Measurements from ENCODE around the gene RPEL1. TPM values are rescaled to one million over a fixed set of nuclear protein-coding genes. Genes with fewer than 3 reads are reported as not detected.
"Not testable (repeated sequence)": the region's sequence is repeated elsewhere in the genome, so short reads cannot be mapped to it uniquely, and the experiment has no call there.

The RPEL1 gene
- total RNA-seq, 3 donors from 2014 or later, result 0.18 TPM; not detected in 2

DNA sequence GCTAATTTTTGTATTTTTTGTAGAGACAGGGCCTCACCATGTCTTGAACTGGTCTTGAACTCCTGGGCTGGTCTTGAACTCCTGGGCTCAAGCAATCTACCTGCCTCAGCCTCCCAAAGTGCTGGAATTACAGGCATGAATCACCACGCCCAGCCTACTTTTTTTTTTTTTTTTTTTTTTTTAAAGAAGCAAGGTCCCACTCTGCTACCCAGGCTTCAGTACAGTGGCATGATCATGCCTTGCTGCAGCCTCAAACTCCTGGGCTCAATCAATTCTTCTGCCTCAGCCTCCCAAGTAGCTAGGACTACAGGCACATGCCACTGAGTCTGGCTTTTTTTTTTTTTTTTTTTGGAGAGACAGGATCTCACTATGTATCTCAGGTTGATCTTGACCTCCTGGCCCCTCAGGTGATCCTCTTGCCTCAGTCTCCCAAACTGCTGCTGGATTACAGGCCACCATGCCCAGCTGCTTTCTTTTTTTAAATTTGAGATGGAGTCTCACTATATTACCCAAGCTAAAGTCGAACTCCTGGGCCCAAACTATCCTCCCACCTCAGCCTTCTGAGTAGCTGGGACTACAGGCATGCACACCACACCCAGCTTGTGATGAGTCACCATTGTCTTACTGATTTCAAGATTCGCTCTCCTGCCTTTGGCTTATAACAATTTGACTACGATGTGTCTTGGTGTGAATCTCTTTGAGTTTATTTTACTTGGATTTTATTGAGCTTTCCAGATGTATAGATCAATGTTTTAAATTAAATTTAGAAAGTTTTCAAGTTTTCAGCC lies 9.0 kb downstream of the RPEL1 start:
- peaks cover 2% of the 10 kb centered on the region for H3K4me1 Mint-ChIP-seq (ENCODE audit: low read depth)
- H3K4me3 Mint-ChIP-seq, result no peak overlapping the region
- H3K9me3 Mint-ChIP-seq, result peaks cover 7% of the 10 kb centered on the region
- H3K27me3 Mint-ChIP-seq (ENCODE audit: low read depth), result no peaks in the 10 kb centered on the region
- peaks cover 1% of the 10 kb centered on the region for H3K36me3 Mint-ChIP-seq (ENCODE audit: insufficient read depth)
- ATAC-seq, result peak in 1 of 2 donors; percentile 56
- DNase-seq, result no peak

DNA sequence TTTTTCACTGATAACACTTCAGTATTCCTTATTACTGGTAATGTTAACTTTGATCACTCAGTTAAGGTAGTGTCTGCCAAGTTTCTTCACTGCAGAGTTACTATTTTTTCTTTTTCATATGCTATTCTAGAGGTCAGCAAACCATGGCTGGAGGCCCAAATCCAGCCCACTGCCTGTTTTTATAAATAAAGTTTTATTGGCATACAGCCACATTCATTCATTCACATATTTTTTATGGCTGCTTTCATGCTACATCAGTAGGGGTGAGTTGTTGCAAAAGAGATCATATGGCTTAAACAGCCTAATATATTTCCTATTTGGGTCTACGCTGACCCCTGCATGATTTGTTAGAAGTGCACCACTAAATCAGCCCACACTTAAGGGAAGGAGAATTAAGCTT lies 10.9 kb downstream of the RPEL1 start:
- H3K27me3 Mint-ChIP-seq (ENCODE audit: low read depth), result peaks cover 6% of the 10 kb centered on the region
- H3K36me3 Mint-ChIP-seq (ENCODE audit: insufficient read depth), result peaks cover 1% of the 10 kb centered on the region
- H3K9me3 Mint-ChIP-seq, result peaks cover 13% of the 10 kb centered on the region

DNA sequence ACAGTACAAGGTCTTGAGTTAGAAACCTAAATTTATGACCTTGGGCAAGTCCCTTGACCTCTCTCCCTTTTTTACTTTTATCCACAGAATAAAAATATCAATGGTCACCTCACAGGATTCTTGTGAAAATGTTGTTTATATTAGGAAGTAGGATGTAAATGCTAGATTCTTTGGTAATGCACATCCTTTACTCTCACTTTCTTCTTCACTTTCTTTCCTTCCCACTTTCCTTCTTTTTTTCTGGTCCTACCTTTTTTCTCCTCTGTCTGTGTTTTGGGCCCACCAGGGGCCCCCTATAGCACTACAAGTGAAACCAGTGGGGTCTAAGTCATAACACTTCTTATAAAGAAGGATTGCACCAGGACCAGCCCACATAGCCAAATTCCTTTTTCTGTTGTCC lies 12.1 kb downstream of the RPEL1 start:
- peaks cover 14% of the 10 kb centered on the region for H3K27me3 Mint-ChIP-seq (ENCODE audit: low read depth)
- H3K36me3 Mint-ChIP-seq (ENCODE audit: insufficient read depth), result peaks cover 1% of the 10 kb centered on the region
- DNase-seq, result no peak
- peaks cover 13% of the 10 kb centered on the region for H3K9me3 Mint-ChIP-seq
- ATAC-seq, result no peak
- H3K4me3 Mint-ChIP-seq, result no peak overlapping the region
- no peaks in the 10 kb centered on the region for H3K4me1 Mint-ChIP-seq (ENCODE audit: low read depth)

More for the DNA sequence above, 10.9 kb downstream of the RPEL1 start:
- no peak overlapping the region for H3K4me3 Mint-ChIP-seq
- no peak for ATAC-seq
- H3K4me1 Mint-ChIP-seq (ENCODE audit: low read depth), result no peaks in the 10 kb centered on the region
- no peak for DNase-seq

DNA sequence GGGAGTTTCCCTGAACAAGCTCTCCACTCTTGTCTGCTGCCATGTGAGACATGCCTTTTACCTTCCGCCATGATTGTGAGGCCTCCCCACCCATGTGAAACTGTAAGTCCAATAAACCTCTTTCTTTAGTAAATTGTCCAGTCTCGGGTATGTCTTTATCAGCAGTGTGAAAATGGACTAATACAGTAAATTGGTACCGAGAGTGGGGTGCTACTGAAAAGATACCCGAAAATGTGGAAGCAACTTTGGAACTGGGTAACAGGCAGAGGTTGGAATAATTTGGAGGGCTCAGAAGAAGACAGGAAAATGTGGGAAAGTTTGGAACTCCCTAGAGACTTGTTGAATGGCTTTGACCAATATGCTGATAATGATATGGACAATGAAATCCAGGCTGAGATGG lies 13.2 kb downstream of the RPEL1 start:
- not testable (repeated sequence) for H3K4me1 Mint-ChIP-seq (ENCODE audit: low read depth); DNase-seq; ATAC-seq; H3K4me3 Mint-ChIP-seq; H3K36me3 Mint-ChIP-seq (ENCODE audit: insufficient read depth)
- H3K27me3 Mint-ChIP-seq (ENCODE audit: low read depth), result peaks cover 25% of the 10 kb centered on the region
- peaks cover 13% of the 10 kb centered on the region for H3K9me3 Mint-ChIP-seq

DNA sequence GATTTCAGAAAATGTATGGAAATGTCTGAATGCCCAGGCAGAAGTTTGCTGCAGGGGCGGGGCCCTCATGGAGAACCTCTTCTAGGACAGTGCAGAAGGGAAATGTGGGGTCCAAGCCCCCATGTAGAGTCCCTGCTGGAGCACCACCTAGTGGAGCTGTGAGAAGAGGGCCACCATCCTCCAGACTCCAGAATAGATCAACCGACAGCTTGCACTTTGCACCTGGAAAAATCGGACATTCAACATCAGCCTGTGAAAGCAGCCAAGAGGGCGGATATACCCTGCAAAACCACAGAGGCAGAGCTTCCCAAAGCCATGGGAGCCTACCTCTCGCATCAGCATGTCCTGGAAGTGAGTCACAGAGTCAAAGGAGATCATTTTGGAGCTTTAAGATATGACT lies 14.3 kb downstream of the RPEL1 start:
- no peak overlapping the region for H3K4me3 Mint-ChIP-seq
- peaks cover 13% of the 10 kb centered on the region for H3K9me3 Mint-ChIP-seq
- no peaks in the 10 kb centered on the region for H3K4me1 Mint-ChIP-seq (ENCODE audit: low read depth)
- DNase-seq (no peak), ATAC-seq (no peak)
- peaks cover 31% of the 10 kb centered on the region for H3K27me3 Mint-ChIP-seq (ENCODE audit: low read depth)
- H3K36me3 Mint-ChIP-seq (ENCODE audit: insufficient read depth), result peaks cover 1% of the 10 kb centered on the region

DNA sequence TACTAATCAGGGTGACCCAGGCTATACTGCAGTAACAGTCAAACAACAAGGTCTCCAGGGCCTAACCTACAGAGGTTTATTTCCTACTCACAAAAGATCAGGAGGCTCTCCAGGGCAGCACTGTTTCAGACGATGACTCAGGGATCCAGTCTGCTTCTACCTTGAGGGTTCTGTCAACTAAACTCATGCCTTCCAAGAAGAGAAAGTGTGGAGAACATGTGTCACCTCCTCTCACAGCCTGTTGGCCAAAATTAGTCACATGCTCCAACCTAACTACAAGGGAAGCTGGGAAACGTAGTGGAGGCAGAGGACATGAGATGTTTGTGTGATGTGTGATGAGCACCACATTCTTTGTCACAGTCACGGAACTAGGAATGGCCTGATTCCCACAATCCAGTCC lies 16.5 kb downstream of the RPEL1 start:
- H3K4me1 Mint-ChIP-seq (ENCODE audit: low read depth), result no peaks in the 10 kb centered on the region
- H3K36me3 Mint-ChIP-seq (ENCODE audit: insufficient read depth), result peaks cover 1% of the 10 kb centered on the region
- no peak overlapping the region for H3K4me3 Mint-ChIP-seq
- ATAC-seq, result peak; percentile 61 to 67
- DNase-seq, result no peak
- peaks cover 13% of the 10 kb centered on the region for H3K9me3 Mint-ChIP-seq
- peaks cover 45% of the 10 kb centered on the region for H3K27me3 Mint-ChIP-seq (ENCODE audit: low read depth)

DNA sequence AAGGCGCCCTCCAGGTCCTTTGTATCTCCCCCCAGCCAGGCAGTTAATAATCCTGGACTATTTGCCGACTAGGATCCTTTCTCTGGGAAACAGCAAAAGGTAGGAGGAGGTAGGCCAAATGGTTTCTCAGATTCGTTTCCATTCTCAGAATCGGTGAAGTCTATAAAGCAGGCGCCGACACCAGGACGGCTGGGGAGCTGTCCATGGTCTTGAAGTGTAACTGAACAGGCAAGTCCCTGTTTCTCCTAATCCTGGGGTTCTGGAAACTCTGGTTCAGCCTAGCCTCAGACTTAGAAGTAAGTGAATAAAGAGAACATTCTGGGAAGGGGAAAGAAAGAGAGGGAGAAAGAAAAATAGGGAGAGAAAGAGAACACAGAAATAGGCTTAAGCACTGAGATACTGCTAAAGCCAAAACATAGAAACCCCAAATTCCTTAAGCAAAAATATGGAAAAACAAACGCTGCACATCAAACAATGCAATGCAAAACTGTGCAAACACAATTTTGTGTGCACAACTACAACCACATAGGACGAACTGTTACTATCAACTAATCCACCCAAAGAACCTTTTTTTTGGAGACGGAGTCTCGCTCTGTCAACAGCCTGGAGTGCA lies 20.1 kb downstream of the RPEL1 start:
- ATAC-seq (no peak), DNase-seq (no peak)
- no peak overlapping the region for H3K4me3 Mint-ChIP-seq
- no peaks in the 10 kb centered on the region for H3K4me1 Mint-ChIP-seq (ENCODE audit: low read depth)
- no peaks in the 10 kb centered on the region for H3K36me3 Mint-ChIP-seq (ENCODE audit: insufficient read depth)
- peaks cover 3% of the 10 kb centered on the region for H3K9me3 Mint-ChIP-seq
- peaks cover 49% of the 10 kb centered on the region for H3K27me3 Mint-ChIP-seq (ENCODE audit: low read depth)

DNA sequence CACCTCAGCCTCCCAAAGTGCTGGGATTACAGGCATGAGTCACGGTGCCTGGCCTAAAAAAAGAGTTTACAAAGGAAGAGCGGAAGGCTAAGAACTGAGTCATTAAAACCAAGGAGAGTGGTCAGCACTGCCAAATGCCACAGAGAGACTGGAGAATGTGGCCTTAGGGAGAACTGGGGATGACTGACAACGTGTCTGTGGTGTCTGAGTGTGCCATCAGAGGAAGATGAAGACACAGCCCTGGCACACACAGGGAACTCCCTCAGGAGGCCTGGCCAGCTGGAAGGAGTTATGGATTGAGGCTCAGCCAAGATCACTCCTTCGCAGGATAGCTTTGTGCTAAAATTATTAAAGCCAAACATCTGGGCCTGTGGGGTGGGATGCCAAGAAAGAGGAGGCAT lies 27.4 kb downstream of the RPEL1 start:
- Mint-ChIP-seq H3K27me3 (ENCODE audit: low read depth) (peaks cover 47% of the 10 kb centered on the region), H3K9me3 (no peaks in the 10 kb centered on the region), H3K4me1 (ENCODE audit: low read depth) (peaks cover 7% of the 10 kb centered on the region), H3K36me3 (ENCODE audit: insufficient read depth) (no peaks in the 10 kb centered on the region), H3K4me3 (no peak overlapping the region)
- DNase-seq (no peak), ATAC-seq (no peak)

DNA sequence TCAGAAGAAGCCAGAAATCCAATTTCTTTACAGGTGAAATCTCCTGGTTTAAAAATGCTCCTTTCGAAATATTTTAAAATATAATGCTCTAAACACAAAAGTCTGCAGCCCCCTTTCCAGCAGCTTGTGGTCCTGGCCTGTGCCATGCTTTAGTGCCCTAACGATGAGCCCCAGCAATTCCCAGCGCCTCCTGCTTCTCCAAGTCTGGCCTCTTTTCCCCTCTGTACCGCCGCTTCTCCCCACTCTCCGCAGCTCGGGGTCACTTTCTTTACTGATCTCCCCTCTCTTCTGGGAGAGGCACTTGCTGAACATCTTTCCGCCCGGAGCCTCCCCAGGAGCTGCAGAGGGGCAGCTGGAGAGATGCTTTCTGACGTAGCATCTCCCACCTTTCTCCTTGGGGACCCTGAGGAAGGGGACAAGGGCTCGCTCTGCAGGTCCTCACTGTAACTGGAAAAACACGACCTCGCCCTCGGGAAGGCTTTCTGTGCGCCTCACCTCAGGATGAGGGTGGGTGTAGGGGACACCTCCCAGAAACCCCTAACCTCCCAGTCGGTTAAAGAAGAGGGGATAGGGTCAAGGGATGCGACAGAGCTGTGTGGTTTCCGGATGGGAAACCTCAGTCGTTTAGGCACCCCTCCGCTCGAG lies 30.7 kb downstream of the RPEL1 start:
- Mint-ChIP-seq H3K36me3 (ENCODE audit: insufficient read depth) (no peaks in the 10 kb centered on the region), H3K9me3 (no peaks in the 10 kb centered on the region), H3K4me3 (peak overlapping the region; percentile 48), H3K27me3 (ENCODE audit: low read depth) (peaks cover 69% of the 10 kb centered on the region), H3K4me1 (ENCODE audit: low read depth) (peaks cover 10% of the 10 kb centered on the region)
- DNase-seq (no peak), ATAC-seq (peak in 1 of 2 donors; percentile 3)

DNA sequence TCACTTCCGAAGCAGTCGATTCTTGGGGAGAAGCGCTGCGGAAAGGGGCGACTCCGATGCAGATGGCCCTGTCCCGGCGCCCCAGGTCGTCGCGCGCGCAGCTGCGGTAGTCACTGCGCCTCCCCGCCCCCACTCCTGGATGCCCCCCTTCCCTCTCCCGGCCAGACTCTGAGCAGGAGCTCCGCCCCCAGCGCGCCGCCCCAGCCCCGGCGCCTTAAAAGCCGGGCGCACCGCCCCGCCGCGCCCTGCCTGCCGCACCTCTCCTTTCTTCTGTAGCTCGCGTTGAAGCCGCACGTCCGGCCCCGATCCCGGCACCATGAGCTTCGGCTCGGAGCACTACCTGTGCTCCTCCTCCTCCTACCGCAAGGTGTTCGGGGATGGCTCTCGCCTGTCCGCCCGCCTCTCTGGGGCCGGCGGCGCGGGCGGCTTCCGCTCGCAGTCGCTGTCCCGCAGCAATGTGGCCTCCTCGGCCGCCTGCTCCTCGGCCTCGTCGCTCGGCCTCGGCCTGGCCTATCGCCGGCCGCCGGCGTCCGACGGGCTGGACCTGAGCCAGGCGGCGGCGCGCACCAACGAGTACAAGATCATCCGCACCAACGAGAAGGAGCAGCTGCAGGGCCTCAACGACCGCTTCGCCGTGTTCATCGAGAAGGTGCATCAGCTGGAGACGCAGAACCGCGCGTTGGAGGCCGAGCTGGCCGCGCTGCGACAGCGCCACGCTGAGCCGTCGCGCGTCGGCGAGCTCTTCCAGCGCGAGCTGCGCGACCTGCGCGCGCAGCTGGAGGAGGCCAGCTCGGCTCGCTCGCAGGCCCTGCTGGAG lies 31.4 kb downstream of the RPEL1 start, which contains the start of gene INA:
Gene INA, plus strand, starts transcription at position 243 of the 817 bp plus-strand sequence. Its CDS starts 74 bp downstream, at position 317.
- DNase-seq (no peak), ATAC-seq (peak; percentile 83 to 86)
- Mint-ChIP-seq H3K27me3 (ENCODE audit: low read depth) (peaks cover 72% of the 10 kb centered on the region), H3K4me1 (ENCODE audit: low read depth) (peaks cover 10% of the 10 kb centered on the region), H3K9me3 (no peaks in the 10 kb centered on the region), H3K4me3 (peak within 1 kb of the TSS; percentile 48), H3K36me3 (ENCODE audit: insufficient read depth) (no peaks in the 10 kb centered on the region)

DNA sequence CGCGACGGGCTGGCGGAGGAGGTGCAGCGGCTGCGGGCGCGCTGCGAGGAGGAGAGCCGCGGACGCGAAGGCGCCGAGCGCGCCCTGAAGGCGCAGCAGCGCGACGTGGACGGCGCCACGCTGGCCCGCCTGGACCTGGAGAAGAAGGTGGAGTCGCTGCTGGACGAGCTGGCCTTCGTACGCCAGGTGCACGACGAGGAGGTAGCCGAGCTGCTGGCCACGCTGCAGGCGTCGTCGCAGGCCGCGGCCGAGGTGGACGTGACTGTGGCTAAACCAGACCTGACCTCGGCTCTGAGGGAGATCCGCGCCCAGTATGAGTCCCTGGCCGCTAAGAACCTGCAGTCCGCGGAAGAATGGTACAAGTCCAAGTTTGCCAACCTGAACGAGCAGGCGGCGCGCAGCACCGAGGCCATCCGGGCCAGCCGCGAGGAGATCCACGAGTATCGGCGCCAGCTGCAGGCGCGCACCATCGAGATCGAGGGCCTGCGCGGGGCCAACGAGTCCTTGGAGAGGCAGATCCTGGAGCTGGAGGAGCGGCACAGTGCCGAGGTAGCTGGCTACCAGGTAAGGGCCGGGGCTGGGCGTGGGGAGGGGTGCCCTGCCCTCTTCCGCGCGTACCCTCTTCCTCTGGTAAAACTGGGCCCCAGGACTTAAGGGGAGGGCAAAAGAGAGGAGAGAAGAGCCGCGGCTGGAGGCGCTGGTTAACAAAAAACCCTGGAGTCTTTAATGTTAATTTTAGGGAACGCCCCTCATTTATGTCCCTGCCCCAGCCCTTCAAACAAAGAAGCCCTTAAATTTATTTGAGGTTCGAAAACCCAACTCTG lies 32.2 kb downstream of the RPEL1 start:
- Mint-ChIP-seq H3K9me3 (no peaks in the 10 kb centered on the region), H3K36me3 (ENCODE audit: insufficient read depth) (no peaks in the 10 kb centered on the region), H3K4me1 (ENCODE audit: low read depth) (peaks cover 10% of the 10 kb centered on the region), H3K27me3 (ENCODE audit: low read depth) (peaks cover 74% of the 10 kb centered on the region), H3K4me3 (no peak overlapping the region)
- ATAC-seq (no peak), DNase-seq (no peak)

DNA sequence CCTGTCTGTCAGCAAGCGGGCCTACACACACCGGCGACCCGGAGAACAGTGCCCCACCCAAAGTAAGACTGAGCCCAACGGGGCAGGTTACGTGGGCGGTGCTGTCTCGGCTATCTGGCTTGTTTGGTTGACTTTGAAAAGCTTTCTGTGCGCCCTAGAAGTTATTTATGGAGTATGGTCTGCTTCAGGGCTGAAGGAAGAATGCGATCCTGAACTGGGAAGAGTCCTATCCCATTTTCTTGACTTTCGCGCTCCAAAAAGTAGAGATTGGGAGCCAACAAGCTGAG lies 32.8 kb downstream of the RPEL1 start:
- no peak overlapping the region for H3K4me3 Mint-ChIP-seq
- DNase-seq, result no peak
- peaks cover 10% of the 10 kb centered on the region for H3K4me1 Mint-ChIP-seq (ENCODE audit: low read depth)
- peaks cover 73% of the 10 kb centered on the region for H3K27me3 Mint-ChIP-seq (ENCODE audit: low read depth)
- H3K36me3 Mint-ChIP-seq (ENCODE audit: insufficient read depth), result no peaks in the 10 kb centered on the region
- H3K9me3 Mint-ChIP-seq, result no peaks in the 10 kb centered on the region
- ATAC-seq, result no peak

DNA sequence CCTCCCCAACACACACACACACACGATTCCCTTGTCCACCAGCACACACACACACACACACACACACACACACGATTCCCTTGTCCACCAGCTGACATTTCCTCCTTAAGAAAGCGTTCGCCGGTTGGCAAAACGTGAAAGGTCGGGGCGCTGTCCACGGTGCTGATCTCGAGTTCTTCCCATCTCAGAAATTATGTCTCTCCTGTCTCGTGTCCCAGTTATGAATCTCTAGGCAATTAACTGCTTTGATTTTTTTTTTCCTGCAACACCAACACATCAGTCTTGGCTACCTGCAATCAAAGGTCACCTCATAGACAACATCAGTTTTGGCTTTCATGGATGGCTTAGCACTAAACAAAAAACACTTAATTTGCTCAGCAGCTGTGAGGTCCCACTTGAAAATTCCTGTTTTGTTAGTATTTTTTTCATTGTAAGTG lies 33.2 kb downstream of the RPEL1 start:
- peaks cover 69% of the 10 kb centered on the region for H3K27me3 Mint-ChIP-seq (ENCODE audit: low read depth)
- H3K36me3 Mint-ChIP-seq (ENCODE audit: insufficient read depth), result no peaks in the 10 kb centered on the region
- peaks cover 10% of the 10 kb centered on the region for H3K4me1 Mint-ChIP-seq (ENCODE audit: low read depth)
- no peaks in the 10 kb centered on the region for H3K9me3 Mint-ChIP-seq
- DNase-seq (peak; percentile 19), ATAC-seq (no peak)
- no peak overlapping the region for H3K4me3 Mint-ChIP-seq
